Right cardiac atrium (tissue), 5 donors: ENCODE data around the gene IMMP2L. TPM values are rescaled to one million over a fixed set of nuclear protein-coding genes. Genes with fewer than 3 reads are reported as not detected.

ENCODE experiments used
- ATAC-seq, 2 donors: fragments of 200-7000 bp; cut with Tn5 transposase; one replicate each; pipeline versions ENCODE4 v1.8.0 to v1.9.1; 2020; ENCODE audit warnings: moderate library complexity in 2 of 2, mild to moderate bottlenecking in 1 of 2
- DNase-seq, 3 donors: peaks; one replicate each; pipeline ENCODE4 v3.0.0-alpha.2; 2020
- H3K27ac ChIP-seq: one replicate; pipeline ENCODE4 v1.5.1; 2013; ENCODE audit warnings: mild to moderate bottlenecking, low read length, control low read depth, moderate library complexity
- H3K27me3 ChIP-seq: one replicate; pipeline ENCODE4 v1.6.1; 2013; ENCODE audit not compliant: control insufficient read depth, insufficient read depth
- H3K4me1 ChIP-seq: one replicate; pipeline ENCODE4 v1.6.1; 2013; ENCODE audit warnings: low read length; ENCODE audit not compliant: control insufficient read depth, insufficient read depth
- H3K4me3 ChIP-seq: one replicate; pipeline ENCODE4 v1.5.1; 2013; ENCODE audit warnings: low read length, control low read depth
- H3K9me3 ChIP-seq: one replicate; pipeline ENCODE4 v1.6.1; 2013; ENCODE audit warnings: low read length; ENCODE audit not compliant: control insufficient read depth
- WGBS: extraction: QIAGEN DNeasy Blood & Tissue Kit; methylation state at CpG from one replicate; pipeline ENCODE4 v1.1.7; 2013; 5-methylcytosine and 5-hydroxymethylcytosine counted together
- intact Hi-C, 4 donors: fragments of 100-400 bp; cut with DNase I; formaldehyde crosslinking; loops; one replicate each; pipeline versions ENCODE4 v1.11.0 to v1.14.0; 2022 to 2023
- polyA plus RNA-seq: library from polyadenylated mRNA; stranded (reverse); fragments of 200-250 nt; gene quantifications from one replicate; pipeline ENCODE4 v1.2.3, GENCODE V29; 2013
- total RNA-seq, 4 donors: library from RNA; stranded (reverse); fragmentation: NEBNext Ultra II Directional; extraction: Animal tissue kit (Norgen Biotek cat#: 25700); gene quantifications; one replicate each; pipeline ENCODE4 v1.2.1, GENCODE V29; 2021
- donor health status: healthy with polysubstance abuse.
- donor health status: DM: no; HTN: yes; CAD: no.
- donor health status: DM: no; HTN: no; CAD: no.
- donor health status: DM: no; HTN: yes; CAD: no; lungs with severe emphysema.
- donor health status: DM: yes; HTN: yes; CAD: no.

The IMMP2L gene
- total and polyA plus RNA-seq, 5 donors = 6.6 to 16.2 (median 13.9) TPM

DNA sequence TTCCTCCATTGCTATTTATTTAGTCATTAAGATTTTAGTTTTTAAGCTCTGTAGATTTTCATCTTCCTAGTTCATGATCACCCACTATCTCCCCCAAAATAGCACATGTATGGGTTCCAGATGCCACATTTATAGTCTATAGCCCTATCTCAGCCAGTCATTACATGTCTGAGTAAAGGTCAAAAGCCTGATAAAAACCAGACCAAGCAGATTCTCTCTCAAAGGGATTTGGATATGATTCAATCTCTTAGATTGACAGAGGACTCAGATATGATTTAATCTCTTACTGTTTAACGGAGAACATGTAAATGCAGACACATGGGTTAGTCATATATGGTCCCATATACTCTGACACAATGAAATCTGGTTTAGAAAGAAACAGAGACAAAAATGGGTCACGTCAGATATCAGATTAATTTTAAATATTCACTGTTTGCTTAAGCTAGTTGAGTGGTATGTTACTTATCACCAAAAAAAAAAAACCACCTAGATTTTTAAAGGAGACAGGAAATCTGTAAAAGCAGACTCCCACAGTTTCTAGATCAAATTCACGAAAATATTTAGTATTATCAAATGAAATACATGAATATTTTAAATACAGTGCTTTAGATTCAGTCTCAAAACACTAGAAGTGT is 578.4 kb downstream of the IMMP2L start:
- Histone ChIP-seq H3K4me3 (no peak overlapping the region), H3K27ac (no peak overlapping the region), H3K27me3 (no peaks in the 10 kb centered on the region), H3K9me3 (no peaks in the 10 kb centered on the region), H3K4me1 (no peaks in the 10 kb centered on the region)
- no peak for DNase-seq
- intact Hi-C loops = no loop called here
- no peak for ATAC-seq
- 60% methylated on average over 3 of the region's 3 CpGs for WGBS

DNA sequence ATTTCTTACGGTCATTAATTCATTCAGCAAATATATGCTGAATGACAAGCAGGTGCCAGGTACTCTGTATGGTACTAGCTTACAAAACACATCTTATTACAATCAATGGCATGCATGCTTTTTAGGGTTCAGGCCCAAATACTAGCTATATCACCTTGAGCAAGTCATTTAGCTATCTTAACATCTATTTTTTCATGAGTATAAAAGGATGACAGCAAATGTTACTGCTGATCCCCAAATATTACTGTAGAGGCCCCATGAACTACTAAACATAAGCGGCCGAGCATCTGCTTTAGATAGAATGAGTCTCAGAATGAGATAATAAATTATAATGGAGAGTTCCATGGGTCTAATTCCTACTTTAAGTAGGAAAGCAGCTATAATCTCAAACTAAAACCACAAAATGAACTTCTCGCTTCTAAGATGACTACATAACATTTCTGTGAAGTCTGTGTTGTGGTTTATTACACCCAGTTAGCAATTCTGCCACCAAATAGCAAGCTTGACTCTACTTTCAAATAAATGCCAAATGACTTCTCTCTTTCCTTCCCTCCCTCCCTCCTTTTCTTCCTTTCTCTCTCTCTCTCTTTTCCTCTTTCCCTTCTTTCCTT is 585.1 kb downstream of the IMMP2L start:
- no peak for ATAC-seq
- no peak overlapping the region for H3K27ac ChIP-seq
- intact Hi-C loops = no loop called here
- H3K27me3 ChIP-seq = no peaks in the 10 kb centered on the region
- H3K4me3 ChIP-seq = no peak overlapping the region
- DNase-seq = no peak
- no peaks in the 10 kb centered on the region for H3K4me1 ChIP-seq
- 96% methylated on average over 4 of the region's 4 CpGs for WGBS
- no peaks in the 10 kb centered on the region for H3K9me3 ChIP-seq

DNA sequence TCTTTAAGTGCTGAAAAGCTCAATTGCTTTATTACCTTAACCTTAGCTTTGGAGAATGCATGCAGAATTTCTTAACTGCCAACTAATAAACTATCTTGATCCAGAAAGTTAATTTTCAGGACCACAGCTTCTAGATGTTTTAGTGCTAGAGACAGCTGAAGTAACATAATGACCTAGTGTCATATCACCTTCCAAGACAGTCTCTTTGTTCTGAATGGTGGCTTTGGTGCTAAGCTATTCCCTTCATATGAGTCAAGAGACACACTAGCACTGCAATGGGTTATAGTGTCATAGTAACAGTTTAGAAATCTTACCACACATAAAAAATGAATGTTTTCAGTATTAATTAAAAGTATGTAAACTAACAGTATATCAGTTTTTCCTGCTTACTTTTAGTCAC is 586.8 kb downstream of the IMMP2L start:
- no peak overlapping the region for H3K4me3 ChIP-seq
- H3K4me1 ChIP-seq = no peaks in the 10 kb centered on the region

DNA sequence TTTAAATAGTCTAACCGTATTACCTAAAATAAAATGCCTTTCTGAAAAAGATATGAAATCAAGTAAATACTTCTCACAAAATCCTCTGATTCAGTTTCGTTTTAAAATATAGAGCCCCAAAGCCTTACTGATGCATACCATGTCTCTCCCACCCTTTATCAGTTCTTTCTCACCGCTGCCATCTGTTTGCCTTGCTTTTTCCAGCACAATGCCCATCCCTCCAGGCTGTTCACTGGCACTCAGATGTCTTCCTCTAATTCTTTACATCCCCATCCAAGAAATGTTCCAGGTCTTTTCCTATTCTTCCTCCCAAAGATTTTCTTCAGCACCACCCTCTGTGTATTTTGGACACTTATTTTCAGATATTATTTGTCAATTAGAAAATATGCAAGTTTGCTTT is 587.9 kb downstream of the IMMP2L start:
- no peak overlapping the region for H3K27ac ChIP-seq
- intact Hi-C loops = no loop called here
- H3K4me1 ChIP-seq = no peaks in the 10 kb centered on the region
- H3K4me3 ChIP-seq = no peak overlapping the region
- WGBS = 87% methylated on average over 3 of the region's 3 CpGs
- DNase-seq = no peak
- H3K27me3 ChIP-seq = no peaks in the 10 kb centered on the region
- no peaks in the 10 kb centered on the region for H3K9me3 ChIP-seq
- ATAC-seq = no peak

More for the DNA sequence above, 586.8 kb downstream of the IMMP2L start:
- no peak for DNase-seq
- ATAC-seq = no peak
- intact Hi-C loops = no loop called here
- H3K27ac ChIP-seq = no peak overlapping the region
- H3K9me3 ChIP-seq = no peaks in the 10 kb centered on the region
- no peaks in the 10 kb centered on the region for H3K27me3 ChIP-seq

DNA sequence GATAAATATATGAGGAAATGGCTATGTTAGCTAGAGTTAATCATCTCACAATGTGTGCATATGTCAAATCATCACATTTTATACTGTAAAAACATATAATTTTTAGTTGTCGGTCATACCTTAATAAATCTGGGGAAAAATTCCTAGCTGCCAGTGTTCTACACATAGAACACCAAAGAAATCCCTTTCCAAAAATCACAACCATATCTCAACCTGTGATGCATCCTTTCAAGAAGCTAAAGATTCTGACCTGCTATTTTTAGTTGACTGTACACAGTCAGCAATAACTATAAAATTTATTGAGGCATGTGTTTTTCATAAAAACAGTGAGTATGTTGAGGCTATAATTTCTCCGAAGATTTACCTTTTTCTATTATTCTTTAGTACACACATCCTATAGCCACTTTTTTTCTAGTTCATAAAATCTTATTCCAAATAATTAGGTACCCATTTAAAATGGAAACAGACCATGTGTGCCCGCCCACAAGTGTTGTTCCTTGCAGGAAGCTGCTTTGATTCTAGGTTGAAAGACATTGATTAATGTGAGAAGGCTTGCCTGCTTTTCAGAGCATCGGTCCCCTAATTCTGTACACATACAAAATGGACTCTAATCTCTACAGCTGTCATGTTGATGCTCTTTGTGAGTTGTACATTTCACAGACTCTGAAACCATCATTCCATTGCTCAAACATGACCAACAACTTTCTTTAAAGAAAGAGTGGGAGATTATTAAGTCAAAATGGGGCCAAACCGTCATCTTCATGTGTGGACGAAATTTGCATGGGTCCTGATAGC is 588.9 kb downstream of the IMMP2L start:
- H3K27me3 ChIP-seq = no peaks in the 10 kb centered on the region
- DNase-seq (no peak), ATAC-seq (no peak)
- intact Hi-C loops = no loop called here
- H3K27ac ChIP-seq = no peak overlapping the region
- H3K9me3 ChIP-seq = no peaks in the 10 kb centered on the region
- no peak overlapping the region for H3K4me3 ChIP-seq
- H3K4me1 ChIP-seq = no peaks in the 10 kb centered on the region
- WGBS = 89% methylated on average over 6 of the region's 6 CpGs

DNA sequence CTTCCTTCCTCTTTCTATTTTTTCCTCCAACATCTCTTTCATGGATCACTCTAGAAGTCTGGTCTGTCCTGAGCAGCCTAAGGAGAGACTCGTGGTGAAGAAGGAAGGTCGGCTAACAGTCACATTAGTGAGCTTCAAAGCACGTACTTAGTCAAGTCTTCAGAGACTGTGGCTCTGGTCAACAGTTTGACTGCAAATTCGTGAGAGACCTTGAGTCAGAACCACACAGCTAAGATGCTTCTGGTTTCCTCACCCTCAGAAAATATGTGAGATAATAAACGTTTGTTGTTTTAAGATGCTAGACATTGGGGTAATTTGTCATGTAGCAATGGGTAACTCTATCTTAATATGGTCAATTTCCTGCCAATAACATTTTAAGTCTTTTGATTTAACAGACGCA is 597.5 kb downstream of the IMMP2L start:
- Histone ChIP-seq H3K9me3 (no peaks in the 10 kb centered on the region), H3K4me1 (no peaks in the 10 kb centered on the region), H3K4me3 (no peak overlapping the region), H3K27ac (no peak overlapping the region), H3K27me3 (no peaks in the 10 kb centered on the region)
- DNase-seq (no peak), ATAC-seq (no peak)
- intact Hi-C loops = no loop called here
- 65% methylated on average over 6 of the region's 6 CpGs for WGBS

DNA sequence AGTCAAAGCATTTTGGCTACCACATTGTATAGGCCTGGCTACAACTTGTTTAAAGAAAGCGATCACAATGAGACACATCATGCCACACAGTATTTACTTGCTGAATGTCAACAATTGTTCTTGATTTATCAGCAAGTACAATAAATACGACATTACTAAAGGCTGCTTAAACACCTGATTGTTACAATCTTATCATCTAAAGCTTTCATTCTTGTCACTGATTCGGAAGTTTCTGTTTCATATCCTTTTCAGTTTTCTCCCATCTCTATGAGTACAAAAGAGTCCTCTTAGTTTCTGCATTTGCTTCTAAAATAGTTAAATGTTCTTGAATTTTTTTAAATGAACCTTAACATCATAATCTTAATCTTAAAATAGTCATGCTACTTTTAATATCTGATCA is 599.5 kb downstream of the IMMP2L start:
- no peak for DNase-seq
- ATAC-seq = no peak
- no peak overlapping the region for H3K27ac ChIP-seq
- H3K4me1 ChIP-seq = no peaks in the 10 kb centered on the region
- H3K9me3 ChIP-seq = no peaks in the 10 kb centered on the region
- WGBS = 65% methylated on average over 3 of the region's 3 CpGs
- intact Hi-C loops = no loop called here
- H3K27me3 ChIP-seq = no peaks in the 10 kb centered on the region
- no peak overlapping the region for H3K4me3 ChIP-seq

DNA sequence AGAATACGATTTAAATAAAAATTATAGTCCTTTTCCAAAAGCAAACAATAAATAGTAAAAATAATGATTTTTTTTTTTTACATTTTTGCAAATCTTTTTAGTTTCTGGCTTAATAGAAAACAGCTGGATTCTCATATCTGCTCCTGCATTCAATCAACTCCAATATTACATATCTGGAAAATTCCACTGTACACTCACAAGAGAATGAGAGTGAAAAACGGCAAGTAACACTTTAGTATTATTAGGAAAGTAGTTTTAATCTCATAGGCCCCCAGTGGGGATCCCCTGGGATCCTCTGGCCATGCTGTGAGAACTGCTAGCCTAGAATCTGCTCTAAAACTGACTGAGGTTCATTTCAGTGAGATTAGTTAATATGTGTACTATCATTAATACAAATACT is 599.9 kb downstream of the IMMP2L start:
- 56% methylated on average over 2 of the region's 2 CpGs for WGBS
- intact Hi-C loops = no loop called here
- H3K27me3 ChIP-seq = no peaks in the 10 kb centered on the region
- H3K9me3 ChIP-seq = no peaks in the 10 kb centered on the region
- DNase-seq (peak; percentile 23 to 64 (median 28)), ATAC-seq (peak in 1 of 2 donors; percentile 40)
- no peaks in the 10 kb centered on the region for H3K4me1 ChIP-seq
- H3K4me3 ChIP-seq = no peak overlapping the region
- no peak overlapping the region for H3K27ac ChIP-seq

DNA sequence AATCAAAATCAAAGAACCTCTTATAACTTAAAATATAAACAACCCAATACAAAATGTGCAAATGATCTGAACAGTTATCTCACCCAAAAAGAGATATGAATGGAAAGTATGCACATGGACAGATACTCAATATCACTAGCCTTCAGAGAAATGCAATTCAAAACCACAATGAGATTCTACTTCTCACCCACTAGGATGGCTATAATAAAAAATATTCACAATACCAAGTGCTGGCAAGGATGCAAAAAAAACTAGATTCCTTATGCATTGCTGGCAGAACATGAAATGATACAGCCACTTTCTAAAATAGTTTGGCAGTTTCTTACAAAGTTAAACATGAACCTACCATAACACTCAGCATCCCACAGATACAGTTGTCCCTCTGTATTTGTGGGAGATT is 601.5 kb downstream of the IMMP2L start:
- intact Hi-C loops = no loop called here
- Histone ChIP-seq H3K4me1 (no peaks in the 10 kb centered on the region), H3K27me3 (no peaks in the 10 kb centered on the region), H3K9me3 (no peaks in the 10 kb centered on the region), H3K4me3 (no peak overlapping the region), H3K27ac (no peak overlapping the region)
- no peak for DNase-seq
- no peak for ATAC-seq

DNA sequence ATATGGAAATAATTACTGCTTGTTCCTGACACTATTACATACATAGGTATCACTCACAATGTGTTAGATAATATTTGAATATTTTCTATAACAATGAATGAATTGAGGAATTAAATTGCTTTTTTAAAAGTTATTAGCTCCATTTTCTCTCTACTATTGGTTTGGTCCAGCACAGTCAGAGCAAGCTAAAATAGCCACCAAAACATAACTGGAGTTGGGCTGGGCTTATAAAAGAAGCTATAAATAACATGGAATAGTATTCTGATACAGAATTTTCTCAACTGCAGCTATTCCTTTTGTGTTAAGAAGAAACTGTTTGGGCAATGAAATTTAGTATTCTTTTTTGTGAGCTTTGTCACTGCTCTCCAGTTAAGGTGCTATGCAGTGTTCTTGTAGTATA is 614.0 kb downstream of the IMMP2L start:
- Histone ChIP-seq H3K27ac (no peak overlapping the region), H3K4me3 (no peak overlapping the region), H3K9me3 (no peaks in the 10 kb centered on the region), H3K4me1 (peaks cover 3% of the 10 kb centered on the region), H3K27me3 (no peaks in the 10 kb centered on the region)
- ATAC-seq (no peak), DNase-seq (no peak)
- intact Hi-C loops = no loop called here

DNA sequence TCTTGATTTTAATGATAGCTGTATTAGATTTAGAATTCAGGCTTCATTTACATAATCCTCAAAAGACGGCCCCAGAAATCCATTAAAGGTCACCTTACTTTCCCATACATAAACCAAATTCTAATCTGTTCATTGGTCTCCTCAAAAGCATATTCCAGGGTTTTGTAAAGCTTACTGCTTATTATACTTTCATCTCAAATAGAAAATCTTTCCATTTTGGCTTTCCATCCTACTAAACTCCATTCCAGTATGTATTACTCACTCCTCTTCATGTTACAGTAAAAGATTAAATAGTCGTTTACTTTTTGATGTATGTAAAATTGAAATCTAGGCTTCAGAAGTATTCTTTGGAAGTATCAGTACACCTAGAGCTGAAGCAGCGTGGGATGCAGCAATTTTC is 614.9 kb downstream of the IMMP2L start:
- intact Hi-C loops = no loop called here
- ATAC-seq = no peak
- Histone ChIP-seq H3K9me3 (no peaks in the 10 kb centered on the region), H3K27ac (no peak overlapping the region), H3K4me3 (no peak overlapping the region), H3K27me3 (no peaks in the 10 kb centered on the region), H3K4me1 (peaks cover 3% of the 10 kb centered on the region)
- DNase-seq = no peak
- WGBS = 87% methylated on average over 3 of the region's 3 CpGs
